Measurements from ENCODE around the gene VWA3A. TPM values are rescaled to one million over a fixed set of nuclear protein-coding genes. Genes with fewer than 3 reads are reported as not detected.
A peak's percentile ranks its signal among the peaks of the same experiment; 100 is the strongest.

VWA3A gene
- total and polyA plus RNA-seq, 4 experiments from 2014 or later, result 0.33 to 0.41 TPM; not detected in 2

DNA sequence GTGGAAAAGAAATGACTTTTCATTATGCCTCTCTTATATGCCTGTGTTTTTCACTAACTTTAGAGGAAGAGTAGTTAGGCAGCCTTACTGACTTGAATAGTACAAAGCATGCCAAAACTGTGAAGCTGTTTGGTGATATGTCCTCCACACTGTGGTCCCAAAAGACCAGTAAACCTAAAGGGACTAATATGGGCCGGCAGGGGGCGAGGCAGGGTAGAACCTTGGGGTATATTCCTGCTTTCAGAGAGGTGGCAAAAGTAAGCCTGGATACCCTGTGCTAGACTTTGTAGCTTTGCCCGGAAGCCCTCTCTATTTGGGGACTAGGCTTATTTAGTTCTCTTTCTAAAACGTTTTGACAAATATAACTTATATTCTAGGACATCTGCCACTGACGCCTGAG is 36.5 kb upstream of the VWA3A start:
- peaks cover 14% of the 10 kb centered on the region for H3K4me1 ChIP-seq (ENCODE audit: insufficient read depth, low read length)
- Mint-ChIP-seq H3K4me1 (peaks cover 10 to 33% (median 21%) of the 10 kb centered on the region in 4 donors), H3K27ac (no peak overlapping the region), H3K4me3 (no peak overlapping the region), H3K9me3 (no peaks in the 10 kb centered on the region), H3K36me3 (peaks cover 6 to 7% of the 10 kb centered on the region in 2 donors), H3K27me3 (no peaks in the 10 kb centered on the region)
- H3K27ac ChIP-seq (ENCODE audit: low read depth, low read length), result no peak overlapping the region
- no peaks in the 10 kb centered on the region for H3K36me3 ChIP-seq (ENCODE audit: insufficient read depth, low read length)
- intact Hi-C loops (cut with micrococcal nuclease), result no loop called here
- no peak for DNase-seq
- CTCF ChIA-PET (ENCODE audit: partially characterized antibody), result no interaction called here
- POLR2A ChIA-PET (ENCODE audit: partially characterized antibody), result interaction anchor here (1.4 kb wide), 1 partner anchor 48 kb away, joined by 3 read pairs; the partner anchor contains the start of gene MOSMO
- no peaks in the 10 kb centered on the region for H3K9me3 ChIP-seq (ENCODE audit: control insufficient read depth in 1 of 2, low read length in 2 of 2)
- no peaks in the 10 kb centered on the region for H3K27me3 ChIP-seq (ENCODE audit: insufficient read depth, low read length)
- H3K4me3 ChIP-seq (ENCODE audit: low read length in 2 of 2), result no peak overlapping the region

DNA sequence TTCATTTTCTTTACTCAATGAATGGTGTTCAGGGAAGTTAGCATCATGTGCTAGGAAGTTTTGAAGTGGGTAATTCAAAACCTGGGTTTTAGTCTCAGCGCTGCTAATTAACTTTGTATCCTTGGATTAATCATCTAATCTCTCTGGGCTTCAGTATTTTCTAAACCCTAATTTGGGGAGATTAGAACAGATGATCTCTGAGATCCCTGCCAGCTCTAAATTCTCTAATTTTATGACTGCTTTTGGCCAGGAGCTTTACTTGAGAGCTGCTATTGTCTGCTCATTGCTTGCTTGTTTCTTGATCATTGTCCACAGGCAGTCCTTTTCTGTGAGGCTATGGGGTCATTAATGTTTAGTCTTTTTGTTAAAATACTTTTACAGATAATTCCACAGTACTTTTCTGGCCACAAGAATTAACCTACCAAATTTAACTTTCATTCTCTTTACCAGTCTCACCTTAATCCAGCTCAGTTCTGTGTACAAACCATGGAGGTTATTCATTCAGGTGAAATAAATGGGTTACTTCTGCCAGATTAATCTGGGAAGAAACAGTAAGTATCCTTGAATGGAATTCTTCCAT is 28.4 kb upstream of the VWA3A start:
- H3K27ac Mint-ChIP-seq, result no peak overlapping the region
- Histone ChIP-seq H3K4me1 (ENCODE audit: insufficient read depth, low read length) (peaks cover 2% of the 10 kb centered on the region), H3K9me3 (ENCODE audit: control insufficient read depth in 1 of 2, low read length in 2 of 2) (no peaks in the 10 kb centered on the region), H3K4me3 (ENCODE audit: low read length in 2 of 2) (no peak overlapping the region), H3K27ac (ENCODE audit: low read depth, low read length) (no peak overlapping the region), H3K36me3 (ENCODE audit: insufficient read depth, low read length) (no peaks in the 10 kb centered on the region), H3K27me3 (ENCODE audit: insufficient read depth, low read length) (no peaks in the 10 kb centered on the region)
- DNase-seq, result no peak
- no peaks in the 10 kb centered on the region for H3K27me3 Mint-ChIP-seq
- POLR2A ChIA-PET (ENCODE audit: partially characterized antibody), result no interaction called here
- peaks cover 0 to 16% (median 5%) of the 10 kb centered on the region in 8 donors for H3K9me3 Mint-ChIP-seq
- H3K36me3 Mint-ChIP-seq, result peaks cover 8 to 14% of the 10 kb centered on the region in 2 donors
- H3K4me3 Mint-ChIP-seq, result no peak overlapping the region
- peaks cover 0 to 14% (median 2%) of the 10 kb centered on the region in 4 donors for H3K4me1 Mint-ChIP-seq
- intact Hi-C loops (cut with micrococcal nuclease), result no loop called here
- CTCF ChIA-PET (ENCODE audit: partially characterized antibody), result interaction anchor here (1.1 kb wide), 1 partner anchor 13 kb away, joined by 3 read pairs; no protein-coding TSS in a partner anchor

GRCh38 chr16:22065252-22065651 is 27.1 kb upstream of the VWA3A start:
- ChIA-PET CTCF (ENCODE audit: partially characterized antibody) (interaction anchor here (0.6 to 3.9 kb wide), 3 partner anchors 11 to 1129 kb away, joined by 3 to 29 read pairs (median 3); no protein-coding TSS in a partner anchor), POLR2A (ENCODE audit: partially characterized antibody) (no interaction called here)
- Histone ChIP-seq H3K4me3 (ENCODE audit: low read length in 2 of 2) (no peak overlapping the region), H3K27ac (ENCODE audit: low read depth, low read length) (no peak overlapping the region), H3K36me3 (ENCODE audit: insufficient read depth, low read length) (no peaks in the 10 kb centered on the region), H3K27me3 (ENCODE audit: insufficient read depth, low read length) (no peaks in the 10 kb centered on the region), H3K9me3 (ENCODE audit: control insufficient read depth in 1 of 2, low read length in 2 of 2) (no peaks in the 10 kb centered on the region), H3K4me1 (ENCODE audit: insufficient read depth, low read length) (peaks cover 3% of the 10 kb centered on the region)
- peaks cover 0 to 16% (median 5%) of the 10 kb centered on the region in 8 donors for H3K9me3 Mint-ChIP-seq
- intact Hi-C loops (cut with micrococcal nuclease), result no loop called here
- H3K27me3 Mint-ChIP-seq, result no peaks in the 10 kb centered on the region
- no peak overlapping the region for H3K27ac Mint-ChIP-seq
- peaks cover 0 to 6% (median 1%) of the 10 kb centered on the region in 4 donors for H3K4me1 Mint-ChIP-seq
- H3K36me3 Mint-ChIP-seq, result peaks cover 8 to 14% of the 10 kb centered on the region in 2 donors
- no peak for DNase-seq
- H3K4me3 Mint-ChIP-seq, result no peak overlapping the region

DNA sequence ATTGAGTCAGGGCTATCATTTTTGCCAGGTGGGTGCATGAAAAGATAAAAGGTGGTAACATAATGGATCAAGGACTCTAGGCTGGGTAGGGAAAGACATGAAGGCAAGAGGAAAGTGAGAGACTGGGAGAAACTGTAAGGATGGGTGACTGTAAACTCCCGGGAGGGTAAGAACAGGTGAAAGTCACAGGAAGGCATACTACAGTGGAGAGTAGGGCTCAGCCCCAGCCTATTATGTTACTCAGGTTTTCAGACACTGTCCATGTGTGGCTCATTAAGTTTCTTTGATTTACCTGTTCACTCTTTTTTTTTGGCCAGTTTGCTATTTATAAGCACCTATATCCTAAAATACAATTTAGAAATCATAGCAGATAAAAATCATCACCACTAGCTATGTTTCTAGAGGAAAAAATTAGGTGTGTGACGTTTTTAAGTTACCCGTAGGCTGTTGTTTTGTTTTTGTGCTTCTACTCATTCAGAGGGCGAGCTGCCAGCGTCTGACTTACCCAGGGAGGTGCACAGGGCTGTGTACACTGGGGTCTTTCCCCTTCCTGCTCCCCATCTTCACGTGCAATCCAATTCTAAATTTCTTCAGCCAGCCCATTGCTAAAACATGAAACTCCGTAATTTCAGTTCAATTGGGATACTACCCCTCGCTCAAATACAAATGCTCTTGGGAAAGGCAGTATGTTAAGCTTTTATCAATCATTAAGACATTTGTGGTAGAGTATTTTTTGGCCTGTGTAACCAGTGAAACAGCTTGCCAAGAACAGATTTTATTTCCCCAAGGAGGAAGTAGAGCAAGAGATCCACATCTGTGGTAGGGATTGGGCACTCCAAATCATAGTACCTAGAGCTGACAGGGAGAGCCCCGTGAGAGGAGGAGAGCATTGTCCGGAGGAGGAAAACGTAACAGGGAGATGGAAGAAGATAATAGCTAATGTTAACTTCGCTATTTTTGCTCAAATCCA is 21.7 kb upstream of the VWA3A start:
- no peak for DNase-seq
- ChIA-PET CTCF (ENCODE audit: partially characterized antibody) (interaction anchor here (1.2 to 2.6 kb wide), 3 partner anchors 20 to 118 kb away, joined by 3 to 5 read pairs (median 3); no protein-coding TSS in a partner anchor), POLR2A (ENCODE audit: partially characterized antibody) (no interaction called here)
- Mint-ChIP-seq H3K9me3 (peaks cover 0 to 16% (median 5%) of the 10 kb centered on the region in 8 donors), H3K36me3 (peaks cover 8 to 14% of the 10 kb centered on the region in 2 donors), H3K27me3 (no peaks in the 10 kb centered on the region), H3K4me3 (no peak overlapping the region), H3K4me1 (peaks cover 0 to 3% (median 1%) of the 10 kb centered on the region in 4 donors), H3K27ac (no peak overlapping the region)
- intact Hi-C loops (cut with micrococcal nuclease), result no loop called here
- Histone ChIP-seq H3K9me3 (ENCODE audit: control insufficient read depth in 1 of 2, low read length in 2 of 2) (no peaks in the 10 kb centered on the region), H3K27me3 (ENCODE audit: insufficient read depth, low read length) (no peaks in the 10 kb centered on the region), H3K4me3 (ENCODE audit: low read length in 2 of 2) (no peak overlapping the region), H3K36me3 (ENCODE audit: insufficient read depth, low read length) (no peaks in the 10 kb centered on the region), H3K4me1 (ENCODE audit: insufficient read depth, low read length) (peaks cover 3% of the 10 kb centered on the region), H3K27ac (ENCODE audit: low read depth, low read length) (no peak overlapping the region)

DNA sequence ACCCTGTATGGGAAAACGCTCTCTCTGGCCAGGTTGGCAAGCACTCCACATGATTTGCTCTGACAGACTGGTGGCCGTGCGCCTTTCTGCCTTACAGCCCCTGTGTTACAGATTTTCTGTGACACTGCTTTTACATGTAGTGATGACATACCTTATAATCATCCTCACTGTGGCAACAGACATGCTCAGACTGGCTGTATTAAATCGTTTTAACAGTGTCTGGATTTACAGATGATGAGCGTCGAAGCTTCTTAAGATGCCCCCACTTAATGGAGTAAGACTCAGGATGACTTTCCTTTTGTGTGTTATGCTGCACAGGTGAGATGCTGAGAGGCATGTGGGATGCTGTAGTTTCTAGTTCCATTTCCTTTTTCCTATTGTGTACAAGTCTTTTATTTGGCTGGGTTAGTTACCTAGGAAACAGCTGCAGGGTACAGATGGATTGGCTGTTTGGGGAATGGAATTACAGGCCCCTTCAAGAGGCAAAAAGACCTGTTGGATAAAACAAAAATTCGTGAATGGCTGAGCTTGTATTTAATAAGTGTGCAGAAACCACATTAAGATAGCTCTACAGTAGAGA is 20.9 kb upstream of the VWA3A start:
- CTCF ChIA-PET (ENCODE audit: partially characterized antibody), result interaction anchor here (0.9 to 2.6 kb wide), 8 partner anchors 9 to 117 kb away, joined by 3 to 5 read pairs (median 3); no protein-coding TSS in a partner anchor
- no peaks in the 10 kb centered on the region for H3K9me3 ChIP-seq (ENCODE audit: control insufficient read depth in 1 of 2, low read length in 2 of 2)
- no peak overlapping the region for H3K4me3 ChIP-seq (ENCODE audit: low read length in 2 of 2)
- Mint-ChIP-seq H3K9me3 (peaks cover 0 to 12% (median 4%) of the 10 kb centered on the region in 8 donors), H3K27me3 (no peaks in the 10 kb centered on the region), H3K36me3 (peaks cover 5 to 9% of the 10 kb centered on the region in 2 donors), H3K4me3 (no peak overlapping the region), H3K27ac (no peak overlapping the region), H3K4me1 (peaks cover 0 to 3% (median 1%) of the 10 kb centered on the region in 4 donors)
- DNase-seq, result no peak
- no peaks in the 10 kb centered on the region for H3K27me3 ChIP-seq (ENCODE audit: insufficient read depth, low read length)
- peaks cover 3% of the 10 kb centered on the region for H3K4me1 ChIP-seq (ENCODE audit: insufficient read depth, low read length)
- no peak overlapping the region for H3K27ac ChIP-seq (ENCODE audit: low read depth, low read length)
- POLR2A ChIA-PET (ENCODE audit: partially characterized antibody), result no interaction called here
- intact Hi-C loops (cut with micrococcal nuclease), result no loop called here
- H3K36me3 ChIP-seq (ENCODE audit: insufficient read depth, low read length), result no peaks in the 10 kb centered on the region

DNA sequence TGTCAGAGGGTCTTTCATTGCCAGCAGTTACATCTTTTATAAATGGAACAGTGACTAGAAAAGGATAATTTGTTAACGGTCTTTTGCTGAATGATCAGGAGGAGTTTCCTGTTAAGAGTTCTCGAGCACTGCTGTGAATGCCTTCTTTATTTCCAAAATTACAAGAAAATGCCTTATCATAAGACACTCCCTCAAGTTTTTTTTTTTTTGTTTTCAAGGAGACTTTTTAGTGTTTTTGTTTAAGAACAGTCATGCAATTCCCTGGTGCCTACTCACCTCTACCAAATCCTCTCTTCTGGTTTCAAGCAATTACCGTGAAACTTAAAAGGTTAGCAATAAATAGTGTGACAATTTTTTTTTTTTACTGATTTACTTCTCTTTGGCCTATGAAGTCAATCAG is 19.0 kb upstream of the VWA3A start:
- ChIA-PET CTCF (ENCODE audit: partially characterized antibody) (interaction anchor here (0.7 to 2.6 kb wide), 4 partner anchors 21 to 905 kb away, joined by 3 to 5 read pairs (median 4); no protein-coding TSS in a partner anchor), POLR2A (ENCODE audit: partially characterized antibody) (no interaction called here)
- intact Hi-C loops (cut with micrococcal nuclease), result no loop called here
- no peak for DNase-seq
- no peak overlapping the region for H3K27ac ChIP-seq (ENCODE audit: low read depth, low read length)
- Mint-ChIP-seq H3K9me3 (no peaks in the 10 kb centered on the region), H3K27ac (peak overlapping the region in 2 of 7 donors; percentile 10 to 65), H3K4me3 (no peak overlapping the region), H3K27me3 (no peaks in the 10 kb centered on the region), H3K36me3 (peaks cover 0 to 9% of the 10 kb centered on the region in 2 donors), H3K4me1 (peaks cover 0 to 6% (median 1%) of the 10 kb centered on the region in 4 donors)
- no peaks in the 10 kb centered on the region for H3K9me3 ChIP-seq (ENCODE audit: control insufficient read depth in 1 of 2, low read length in 2 of 2)
- peaks cover 3% of the 10 kb centered on the region for H3K4me1 ChIP-seq (ENCODE audit: insufficient read depth, low read length)
- no peaks in the 10 kb centered on the region for H3K36me3 ChIP-seq (ENCODE audit: insufficient read depth, low read length)
- H3K27me3 ChIP-seq (ENCODE audit: insufficient read depth, low read length), result no peaks in the 10 kb centered on the region
- H3K4me3 ChIP-seq (ENCODE audit: low read length in 2 of 2), result no peak overlapping the region

All from CD4-positive, alpha-beta memory T cell (primary cell).